Measurements from ENCODE around the gene CACNA1G.

Gene CACNA1G

DNA sequence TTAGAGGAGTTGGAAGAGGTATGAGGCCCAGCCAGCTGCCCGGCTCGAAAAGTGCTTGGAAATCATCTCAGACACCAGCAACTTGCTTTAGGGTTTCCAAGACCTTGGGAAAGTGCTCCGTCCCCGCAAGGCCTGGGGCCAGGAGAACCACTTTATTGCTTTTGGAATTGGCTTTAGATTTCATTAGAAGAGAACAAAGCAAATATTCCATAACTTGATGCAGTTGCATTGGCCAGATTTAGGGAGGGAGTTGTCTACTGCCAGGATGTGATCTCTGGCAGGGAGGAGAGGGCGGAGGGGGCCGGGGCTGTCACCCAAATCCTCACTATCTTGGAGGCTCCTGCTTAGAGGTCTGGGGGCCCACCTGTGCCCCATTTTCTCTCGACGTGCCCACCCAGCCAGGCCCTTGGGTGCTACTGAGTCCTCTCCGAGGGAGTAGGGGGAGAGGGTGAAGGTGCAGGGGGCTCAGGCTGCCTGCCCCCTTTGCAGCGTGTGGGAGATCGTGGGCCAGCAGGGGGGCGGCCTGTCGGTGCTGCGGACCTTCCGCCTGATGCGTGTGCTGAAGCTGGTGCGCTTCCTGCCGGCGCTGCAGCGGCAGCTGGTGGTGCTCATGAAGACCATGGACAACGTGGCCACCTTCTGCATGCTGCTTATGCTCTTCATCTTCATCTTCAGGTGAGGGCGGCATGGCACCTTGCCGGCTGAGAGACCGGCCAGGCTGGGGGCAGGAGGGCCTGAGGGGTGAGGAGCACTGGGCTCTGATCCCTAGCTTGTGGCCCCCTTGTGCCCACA, 30.6 kb downstream of the CACNA1G start:
- no peak for DNase-seq

DNA sequence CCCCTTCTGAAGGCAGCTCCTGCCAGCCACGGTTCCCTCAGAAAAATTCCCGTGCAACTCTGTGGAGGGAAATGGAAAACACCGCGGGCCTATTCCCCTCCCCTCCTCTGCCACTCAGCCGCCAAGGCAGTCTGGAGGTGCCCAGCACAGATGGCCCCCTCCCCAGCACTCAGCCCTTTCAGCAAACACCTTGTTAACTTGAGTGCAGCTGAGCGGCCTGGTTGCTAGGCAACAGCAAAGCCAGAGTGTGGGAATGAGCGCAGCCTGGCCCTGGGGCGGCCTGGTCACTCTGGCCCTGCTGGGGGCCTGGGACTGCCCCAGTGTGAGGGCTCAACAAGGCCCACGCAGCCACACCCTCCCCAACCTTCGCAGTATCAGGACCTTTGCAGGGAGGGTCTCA, 32.8 kb downstream of the CACNA1G start:
- DNase-seq, result no peak

DNA sequence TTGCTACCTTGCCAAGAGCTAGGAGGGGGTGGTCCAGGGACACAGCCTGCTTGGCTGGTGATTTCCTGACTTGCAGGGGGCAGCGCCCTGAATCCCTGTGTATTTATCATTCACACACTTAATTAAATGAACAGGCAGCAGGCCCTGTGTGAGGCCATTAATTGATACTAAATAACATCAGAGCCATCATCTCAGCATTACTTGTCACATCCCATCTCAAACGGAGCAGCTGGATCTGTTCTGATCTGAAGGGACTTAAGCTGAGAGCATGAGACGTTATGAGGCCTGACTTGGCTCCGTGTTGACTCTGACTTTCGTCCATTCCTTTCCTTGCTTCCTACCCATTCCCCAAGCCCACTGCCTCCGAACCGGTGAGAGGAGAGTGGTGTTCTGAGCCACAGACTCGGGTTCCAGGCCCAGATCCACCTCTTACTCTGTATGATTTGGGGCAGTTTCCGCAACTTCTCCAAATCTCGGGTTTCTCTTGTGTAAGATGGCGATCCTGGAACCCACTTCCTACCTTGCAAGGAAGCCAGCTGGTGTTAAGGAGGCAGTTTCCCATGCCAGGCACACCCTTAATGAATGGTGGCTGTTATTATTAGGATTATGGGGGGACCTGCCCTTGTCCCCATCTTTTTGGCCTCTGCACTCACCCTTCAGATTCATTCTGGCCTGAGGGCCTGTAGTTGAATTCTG, 33.8 kb downstream of the CACNA1G start:
- DNase-seq, result no peak

GRCh38 chr17:50594892-50595291, 34.4 kb downstream of the CACNA1G start:
- no peak for DNase-seq

GRCh38 chr17:50596191-50597037, 35.9 kb downstream of the CACNA1G start:
- no peak for DNase-seq

DNA sequence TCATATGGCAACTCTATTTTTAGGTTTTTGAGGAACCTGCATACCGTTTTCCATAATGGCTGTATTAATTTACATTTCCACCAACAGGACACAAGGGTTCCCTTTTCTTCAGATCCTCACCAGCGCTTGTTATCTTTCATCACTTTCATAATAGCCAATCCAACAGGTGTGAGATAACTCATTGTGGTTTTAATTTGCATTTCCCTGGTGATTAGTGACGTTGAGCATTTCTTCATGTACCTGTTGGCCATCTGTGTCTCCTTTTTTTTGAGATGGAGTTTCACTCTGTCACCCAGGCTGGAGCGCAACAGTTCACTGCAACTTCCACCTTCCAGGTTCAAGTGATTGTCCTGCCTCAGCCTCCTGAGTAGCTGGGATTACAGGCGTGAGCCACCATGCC, 38.0 kb downstream of the CACNA1G start:
- DNase-seq, result no peak

GRCh38 chr17:50599606-50600005, 39.1 kb downstream of the CACNA1G start:
- DNase-seq, result no peak

DNA sequence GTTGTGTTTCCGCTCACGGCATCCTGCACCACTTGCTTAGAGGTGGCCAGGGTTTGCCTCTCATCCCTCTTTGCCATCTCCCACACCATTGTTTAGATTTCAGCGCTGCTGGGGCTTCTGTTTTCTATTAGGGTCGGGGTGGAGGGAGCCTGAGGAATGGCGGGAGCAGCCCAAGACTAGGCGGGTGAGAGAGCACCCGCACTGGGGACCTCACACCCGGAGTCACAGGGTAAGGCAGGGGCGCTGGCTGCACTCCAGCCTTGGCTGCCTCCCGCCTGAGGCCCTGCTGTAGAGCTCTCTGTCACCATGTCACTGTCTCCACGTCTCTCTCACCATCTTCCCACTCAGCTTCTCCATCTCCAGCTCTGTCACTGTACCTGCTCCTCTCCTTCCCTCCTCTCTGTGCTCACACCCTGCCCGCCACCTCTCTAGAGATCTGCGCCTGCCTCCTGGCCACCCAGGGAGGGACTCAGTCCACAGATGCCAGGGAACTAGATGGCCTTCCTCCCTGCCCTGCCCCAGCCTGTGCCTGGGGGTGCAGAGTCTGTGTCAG, 41.4 kb downstream of the CACNA1G start:
- DNase-seq, result no peak

GRCh38 chr17:50602836-50603235, 42.3 kb downstream of the CACNA1G start:
- DNase-seq, result no peak

DNA sequence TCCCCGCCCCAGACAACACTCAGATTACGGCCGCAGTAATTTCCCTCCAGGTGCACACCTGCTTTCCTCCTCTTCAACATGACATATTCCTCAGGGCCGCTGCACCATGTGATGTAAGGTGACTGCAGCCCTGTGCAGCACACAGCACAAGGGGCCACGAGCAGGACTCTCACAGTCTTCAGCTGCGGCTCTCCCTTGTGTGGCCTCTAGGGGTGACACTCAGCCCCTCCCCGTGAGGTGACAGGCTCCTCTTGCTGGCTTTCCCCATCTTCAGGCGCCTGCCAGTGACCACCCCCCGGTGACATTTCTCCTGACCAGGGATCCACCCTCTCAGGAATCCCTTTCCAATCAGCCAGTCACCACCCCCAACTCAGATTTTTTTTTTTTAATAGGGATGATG, 42.8 kb downstream of the CACNA1G start:
- DNase-seq, result no peak

DNA sequence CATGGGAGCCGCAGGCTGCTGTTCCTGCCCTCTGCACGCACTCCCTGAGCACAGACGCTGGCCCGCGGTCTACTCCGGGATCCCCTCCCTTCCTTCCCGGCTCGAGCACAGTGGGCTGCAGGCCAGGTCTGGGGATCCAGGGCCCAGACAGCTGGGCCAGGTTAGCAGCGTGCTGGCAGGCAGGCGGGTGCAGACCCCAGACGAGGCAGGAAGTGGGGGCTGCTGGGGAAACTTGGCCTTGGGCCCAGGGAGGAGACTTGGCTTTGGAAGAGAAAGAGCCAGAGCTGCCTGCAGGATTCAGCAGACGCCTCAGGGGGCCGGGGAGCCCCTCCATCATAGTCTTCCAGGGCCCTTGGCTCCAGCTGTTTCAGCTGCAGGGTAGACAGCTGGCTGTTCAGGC, 44.0 kb downstream of the CACNA1G start:
- no peak for DNase-seq

DNA sequence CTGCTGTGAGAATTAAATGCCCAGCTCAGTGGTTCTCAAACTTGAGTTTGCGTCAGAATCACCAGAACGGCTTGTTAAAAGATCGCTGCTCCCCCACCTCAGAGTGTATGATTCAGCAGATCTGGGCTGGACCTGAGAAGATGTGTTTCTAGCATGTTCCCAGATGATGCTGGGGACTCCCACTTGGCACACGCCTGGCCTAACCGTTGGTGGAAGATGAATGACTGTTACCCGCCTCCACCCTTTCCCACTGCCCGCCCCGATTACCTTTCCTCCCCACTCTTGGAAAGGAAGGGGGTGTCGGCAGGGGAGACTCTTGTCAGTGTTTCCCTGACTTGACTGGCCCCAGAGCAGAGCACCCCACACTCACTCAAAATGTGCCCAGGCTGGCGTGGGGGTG, 44.9 kb downstream of the CACNA1G start:
- no peak for DNase-seq

GRCh38 chr17:50607522-50608175, 47.1 kb downstream of the CACNA1G start:
- DNase-seq, result no peak

DNA sequence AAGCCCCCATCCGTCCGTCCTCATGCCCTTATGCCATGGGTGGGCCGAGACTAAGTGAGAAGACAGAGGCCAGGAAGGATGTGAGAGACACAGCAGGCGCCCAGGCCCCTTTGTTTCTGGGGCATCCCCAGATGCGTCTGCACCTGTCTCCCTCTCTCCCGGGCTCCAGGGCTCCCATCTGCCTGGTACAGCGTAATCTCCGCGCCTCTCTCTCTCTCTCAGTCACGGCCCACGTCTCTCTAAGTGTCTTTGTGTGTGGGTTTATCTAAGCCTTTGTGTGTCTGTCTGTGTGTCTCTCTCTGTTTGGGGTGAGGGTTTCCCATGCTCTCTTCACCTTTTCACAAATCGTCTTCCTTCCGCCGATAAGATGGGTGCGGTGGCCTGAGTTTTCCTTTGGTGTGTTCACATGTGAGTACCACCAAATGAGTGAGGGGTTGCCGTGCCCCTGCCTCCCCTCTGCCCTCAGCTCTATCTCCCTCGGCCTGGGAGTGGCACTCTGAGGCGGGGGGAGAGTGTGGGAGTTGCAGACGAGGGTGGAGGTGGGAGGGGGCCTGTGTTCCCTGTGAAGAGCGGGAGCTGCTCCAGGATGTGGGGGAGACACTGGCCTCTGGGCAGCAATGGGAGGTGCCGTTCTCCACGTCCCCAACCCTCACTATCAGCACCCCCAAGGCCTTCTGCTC, 48.3 kb downstream of the CACNA1G start:
- no peak for DNase-seq

- DNase-seq, result no peak
Observed at GRCh38 chr17:50609380-50610074, 49.0 kb downstream of the CACNA1G start.

DNA sequence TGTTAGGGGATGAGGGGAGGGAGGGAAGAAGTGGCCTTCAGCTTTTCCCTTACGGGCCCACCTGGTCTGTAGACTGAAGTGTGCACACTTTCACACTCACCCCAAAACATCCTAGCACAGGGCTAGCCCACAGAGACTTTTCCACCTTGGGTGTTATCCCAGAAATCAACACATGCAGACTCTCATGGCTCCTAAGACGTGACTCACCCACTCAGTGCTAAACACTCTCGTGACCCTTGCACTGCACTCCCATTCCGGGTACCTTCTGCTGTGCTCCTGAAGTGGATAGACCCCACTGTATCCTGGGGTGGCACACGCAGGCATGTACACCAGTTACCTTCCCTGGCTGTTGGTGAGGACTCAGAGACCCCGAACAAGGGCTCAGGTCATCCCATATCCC, 51.1 kb downstream of the CACNA1G start:
- no peak for DNase-seq

GRCh38 chr17:50612281-50612680, 51.8 kb downstream of the CACNA1G start:
- DNase-seq, result no peak

- no peak for DNase-seq
Observed at GRCh38 chr17:50613007-50613992, 52.8 kb downstream of the CACNA1G start.

GRCh38 chr17:50614471-50615051, 54.0 kb downstream of the CACNA1G start:
- DNase-seq, result no peak

DNA sequence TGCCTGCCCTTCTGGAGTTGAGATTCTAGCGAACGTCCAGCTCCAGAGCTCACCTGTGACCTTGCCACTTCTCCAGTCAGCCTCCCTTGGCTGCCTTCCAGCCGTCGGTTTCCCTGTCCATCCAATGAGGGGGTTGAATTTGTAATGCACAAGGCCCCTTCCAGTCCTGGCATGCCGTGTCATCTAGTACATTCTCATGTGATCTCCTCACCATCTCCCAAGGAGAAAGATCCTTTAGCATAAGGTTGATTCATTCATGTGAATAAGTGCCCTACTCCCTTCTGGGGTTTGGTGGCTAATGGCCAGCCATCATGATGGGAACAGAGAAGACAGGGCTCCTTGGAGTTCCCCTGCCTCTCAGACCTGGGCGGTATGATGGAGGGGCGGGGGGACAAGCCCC, 55.3 kb downstream of the CACNA1G start:
- DNase-seq, result no peak

Data from AML-193 (cell line).